AG04449 (cell line): Measurements from ENCODE around the gene IFT25.

Experiments
- CTCF ChIA-PET: fragments of 350-600 bp; formaldehyde crosslinking; extraction: SDS; loops from one replicate; lab custom pipeline; 2021; ENCODE audit warnings: antibody characterized with exemption; lab: Yijun Ruan, JAX
- POLR2A ChIA-PET: fragments of 400-600, 350-600 bp; formaldehyde crosslinking; extraction: SDS; loops from one replicate; lab custom pipeline; 2020; ENCODE audit warnings: antibody characterized with exemption, inconsistent platforms; lab: Yijun Ruan, JAX
- DNase-seq: peaks from one replicate; pipeline ENCODE4 v3.0.0-alpha.2; 2010; ENCODE audit warnings: low read depth, low spot score
- H3K4me3 ChIP-seq: 2 replicates; pipeline ENCODE4 v1.5.1; 2011; ENCODE audit warnings: low read depth, mild to moderate bottlenecking, control low read depth, low read length
- TF ChIP-seq, protein P1 (sequence below): IDR thresholded peaks from one replicate; pipeline ENCODE4 v1.5.1; 2011; ENCODE audit warnings: mild to moderate bottlenecking, moderate library complexity, low read length, control low read depth, inconsistent platforms; ENCODE audit not compliant: insufficient read depth; ENCODE audit errors: missing control alignments

IFT25 gene

DNA sequence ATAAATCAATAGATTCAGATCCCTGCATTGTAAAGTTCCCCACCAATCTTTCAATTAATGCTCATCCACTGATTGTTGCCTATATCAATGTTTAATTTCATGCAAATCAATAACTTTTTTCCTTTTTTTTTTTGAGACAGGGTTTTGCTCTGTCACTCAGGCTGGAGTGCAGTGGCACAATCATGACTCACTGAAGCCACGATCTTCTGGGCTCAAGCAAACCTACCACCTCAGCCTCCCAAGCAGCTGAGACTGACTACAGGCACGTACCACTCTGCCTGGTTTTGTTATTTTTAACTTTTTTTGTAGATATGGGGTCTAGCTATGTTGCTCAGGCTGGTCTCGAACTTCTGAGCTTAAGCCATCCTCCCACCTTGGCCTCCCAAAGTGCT is 25.8 kb downstream of the IFT25 start:
- no peak overlapping the region for H3K4me3 ChIP-seq
- POLR2A ChIA-PET, result no interaction called here
- no peak for DNase-seq
- CTCF ChIA-PET, result interaction anchor here (1.1 kb wide), 2 partner anchors 9 to 41 kb away, joined by 3 to 5 read pairs; no protein-coding TSS in a partner anchor
- TF ChIP-seq, protein P1, sequence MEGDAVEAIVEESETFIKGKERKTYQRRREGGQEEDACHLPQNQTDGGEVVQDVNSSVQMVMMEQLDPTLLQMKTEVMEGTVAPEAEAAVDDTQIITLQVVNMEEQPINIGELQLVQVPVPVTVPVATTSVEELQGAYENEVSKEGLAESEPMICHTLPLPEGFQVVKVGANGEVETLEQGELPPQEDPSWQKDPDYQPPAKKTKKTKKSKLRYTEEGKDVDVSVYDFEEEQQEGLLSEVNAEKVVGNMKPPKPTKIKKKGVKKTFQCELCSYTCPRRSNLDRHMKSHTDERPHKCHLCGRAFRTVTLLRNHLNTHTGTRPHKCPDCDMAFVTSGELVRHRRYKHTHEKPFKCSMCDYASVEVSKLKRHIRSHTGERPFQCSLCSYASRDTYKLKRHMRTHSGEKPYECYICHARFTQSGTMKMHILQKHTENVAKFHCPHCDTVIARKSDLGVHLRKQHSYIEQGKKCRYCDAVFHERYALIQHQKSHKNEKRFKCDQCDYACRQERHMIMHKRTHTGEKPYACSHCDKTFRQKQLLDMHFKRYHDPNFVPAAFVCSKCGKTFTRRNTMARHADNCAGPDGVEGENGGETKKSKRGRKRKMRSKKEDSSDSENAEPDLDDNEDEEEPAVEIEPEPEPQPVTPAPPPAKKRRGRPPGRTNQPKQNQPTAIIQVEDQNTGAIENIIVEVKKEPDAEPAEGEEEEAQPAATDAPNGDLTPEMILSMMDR, result no peak

DNA sequence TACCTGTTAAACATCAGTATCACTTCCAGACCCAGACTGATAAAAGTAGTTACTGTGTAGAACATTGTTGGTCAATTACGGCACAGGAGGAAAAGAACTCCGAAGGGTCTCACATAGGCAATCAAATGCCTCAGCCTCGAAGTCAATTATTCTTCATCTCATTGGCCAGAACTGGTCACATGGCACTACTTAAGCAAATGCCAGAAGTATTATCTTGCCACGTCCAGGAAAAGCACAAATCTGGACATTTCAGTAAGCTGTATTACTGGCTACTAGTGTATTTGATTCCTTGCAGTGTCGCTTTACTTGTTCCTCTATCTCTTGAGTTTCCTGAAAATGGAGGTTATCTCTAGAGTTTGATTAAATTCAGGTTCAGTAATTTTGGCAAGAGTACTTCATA is 27.2 kb downstream of the IFT25 start:
- H3K4me3 ChIP-seq, result no peak overlapping the region
- no peak for DNase-seq
- TF ChIP-seq, protein P1, result no peak
- ChIA-PET POLR2A (no interaction called here), CTCF (interaction anchor here (1.6 kb wide), 1 partner anchor 58 kb away, joined by 3 read pairs; no protein-coding TSS in a partner anchor)

DNA sequence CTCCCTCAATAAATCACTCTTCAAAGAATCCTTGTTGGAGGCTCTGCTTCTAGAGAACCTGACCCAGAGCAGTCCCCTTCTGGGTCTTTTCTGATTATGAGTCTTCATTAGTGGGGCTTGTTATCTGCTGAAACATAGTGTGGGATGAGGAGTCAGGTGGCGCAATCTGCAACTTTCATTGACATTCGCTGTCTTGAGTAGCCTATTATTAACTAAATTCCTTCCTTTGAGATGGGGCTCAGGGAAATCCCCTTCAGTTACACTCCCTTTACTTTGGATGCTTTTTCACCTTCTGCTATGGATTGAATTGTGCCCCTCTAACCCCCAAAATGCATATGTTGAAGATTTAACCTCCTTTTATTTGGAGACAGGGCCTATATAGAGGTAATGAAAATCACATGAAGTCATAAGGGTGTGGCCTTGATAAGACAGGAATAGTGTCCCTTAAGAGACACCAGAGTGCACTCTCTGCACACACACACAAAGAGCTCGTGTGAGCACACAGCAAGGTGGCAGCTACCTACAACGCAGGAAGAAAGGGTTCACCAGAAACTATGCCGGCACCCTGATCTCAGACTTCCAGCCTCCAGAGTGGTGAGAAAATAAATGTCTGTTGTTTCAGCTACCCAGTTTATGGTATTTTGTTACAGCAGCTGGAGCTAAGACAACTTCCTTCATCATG is 32.0 kb downstream of the IFT25 start:
- TF ChIP-seq, protein P1, result no peak
- H3K4me3 ChIP-seq, result no peak overlapping the region
- POLR2A ChIA-PET, result no interaction called here
- DNase-seq, result no peak
- CTCF ChIA-PET, result interaction anchor here (1.1 kb wide), 1 partner anchor 9 kb away, joined by 3 read pairs; no protein-coding TSS in a partner anchor

DNA sequence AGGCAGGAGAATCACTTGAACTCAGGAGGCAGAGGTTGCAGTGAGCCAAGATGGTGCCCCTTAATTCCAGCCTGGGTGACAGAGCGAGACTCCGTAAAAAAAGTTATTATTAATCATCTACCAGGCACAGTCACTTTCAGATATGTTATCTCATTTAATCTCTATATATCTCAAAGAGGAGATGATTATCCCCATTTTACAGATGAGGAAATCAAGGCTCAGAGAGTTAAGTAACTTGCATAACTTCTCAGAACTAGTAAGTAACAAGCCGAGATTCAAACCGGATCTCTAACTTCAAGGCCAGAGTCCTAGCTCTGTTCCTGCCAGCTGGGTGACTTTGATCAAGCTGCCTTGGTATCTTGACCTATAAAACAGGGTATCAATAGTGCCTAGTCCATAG is 34.1 kb downstream of the IFT25 start:
- ChIA-PET POLR2A (no interaction called here), CTCF (interaction anchor here (1.4 kb wide), 1 partner anchor 15 kb away, joined by 4 read pairs; no protein-coding TSS in a partner anchor)
- TF ChIP-seq, protein P1, result no peak
- no peak overlapping the region for H3K4me3 ChIP-seq
- no peak for DNase-seq

DNA sequence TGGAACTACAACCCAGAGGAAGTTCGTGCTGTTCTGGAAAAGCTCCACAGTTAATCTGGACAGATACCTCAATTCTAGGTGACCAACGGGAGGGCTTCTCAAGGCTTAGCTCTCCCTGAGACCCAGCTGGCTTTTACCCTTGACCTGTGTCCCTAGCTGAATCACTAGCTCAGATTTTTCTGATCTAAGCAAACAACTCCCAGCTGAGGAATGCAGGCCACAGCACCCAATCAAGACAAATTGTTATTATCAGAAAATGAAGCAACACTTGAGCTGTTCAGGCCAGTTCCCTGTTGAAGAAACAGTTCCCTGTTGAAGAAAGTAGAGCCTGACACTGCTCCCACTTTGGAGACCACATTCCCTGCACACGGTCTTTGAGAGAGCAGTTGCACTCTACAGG is 35.6 kb downstream of the IFT25 start:
- CTCF ChIA-PET, result interaction anchor here (1.4 kb wide), 1 partner anchor 13 kb away, joined by 4 read pairs; no protein-coding TSS in a partner anchor
- POLR2A ChIA-PET, result interaction anchor here (1.4 kb wide), 1 partner anchor 35 kb away, joined by 3 read pairs; the partner anchor contains the start of gene IFT25
- H3K4me3 ChIP-seq, result no peak overlapping the region
- DNase-seq, result no peak
- TF ChIP-seq, protein P1, result no peak

DNA sequence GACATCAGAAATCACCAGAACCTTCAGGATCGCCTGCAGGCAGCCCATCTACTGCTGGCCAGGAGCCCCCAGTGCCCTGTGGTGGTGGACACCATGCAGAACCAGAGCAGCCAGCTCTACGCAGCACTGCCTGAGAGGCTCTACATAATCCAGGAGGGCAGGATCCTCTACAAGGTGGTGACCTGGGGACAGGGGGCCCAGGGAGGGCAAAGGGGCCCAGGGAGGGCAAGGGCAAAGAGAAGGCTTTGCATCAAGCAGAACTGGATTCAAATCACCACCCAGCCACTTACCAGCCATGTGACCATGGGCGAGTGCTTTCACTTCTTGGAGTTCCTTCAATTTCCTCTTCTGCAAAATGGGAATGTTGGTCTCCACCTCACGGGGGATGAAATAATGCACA is 39.4 kb downstream of the IFT25 start:
- H3K4me3 ChIP-seq, result no peak overlapping the region
- TF ChIP-seq, protein P1, result no peak
- no peak for DNase-seq
- CTCF ChIA-PET, result no interaction called here
- POLR2A ChIA-PET, result no interaction called here
